Measurements from ENCODE around the gene FAM3A.
"Not testable (repeated sequence)": the region's sequence is repeated elsewhere in the genome, so short reads cannot be mapped to it uniquely, and the experiment has no call there.

Gene FAM3A, protein sequence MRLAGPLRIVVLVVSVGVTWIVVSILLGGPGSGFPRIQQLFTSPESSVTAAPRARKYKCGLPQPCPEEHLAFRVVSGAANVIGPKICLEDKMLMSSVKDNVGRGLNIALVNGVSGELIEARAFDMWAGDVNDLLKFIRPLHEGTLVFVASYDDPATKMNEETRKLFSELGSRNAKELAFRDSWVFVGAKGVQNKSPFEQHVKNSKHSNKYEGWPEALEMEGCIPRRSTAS

GRCh38 chrX:154515966-154516655 lies at the start of gene FAM3A:
TSS of gene FAM3A (minus strand) at chrX:154516232. CDS start at chrX:154515772, 460 bp downstream.
- DNase-seq (ENCODE audit: low read depth), result peak; percentile 84

- not testable (repeated sequence) for DNase-seq (ENCODE audit: low read depth)
Measured at GRCh38 chrX:154562295-154562694, 46.3 kb upstream of the FAM3A start.

GRCh38 chrX:154560326-154560725 lies 44.3 kb upstream of the FAM3A start:
- not testable (repeated sequence) for DNase-seq (ENCODE audit: low read depth)

DNA sequence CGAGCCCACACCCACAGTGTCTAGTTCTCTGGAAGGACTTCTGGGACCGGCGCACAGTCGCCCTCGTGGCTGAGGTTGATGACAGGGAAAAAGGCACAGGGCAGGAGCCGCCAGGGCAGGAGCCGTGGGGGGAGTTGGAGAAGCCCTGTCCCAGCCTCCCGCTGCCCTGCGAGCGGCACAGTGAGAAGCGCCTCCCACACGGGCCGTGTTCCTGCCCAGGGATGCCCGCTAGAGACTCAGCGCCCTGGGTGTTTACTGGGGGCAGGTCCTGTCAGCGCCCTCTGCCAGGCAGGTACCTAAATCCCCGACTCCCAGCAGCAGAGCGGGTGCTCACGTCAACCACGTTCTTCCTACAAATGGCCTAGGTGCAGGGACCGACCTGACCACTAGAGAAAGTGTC lies 42.9 kb upstream of the FAM3A start:
- DNase-seq (ENCODE audit: low read depth), result not testable (repeated sequence)

DNA sequence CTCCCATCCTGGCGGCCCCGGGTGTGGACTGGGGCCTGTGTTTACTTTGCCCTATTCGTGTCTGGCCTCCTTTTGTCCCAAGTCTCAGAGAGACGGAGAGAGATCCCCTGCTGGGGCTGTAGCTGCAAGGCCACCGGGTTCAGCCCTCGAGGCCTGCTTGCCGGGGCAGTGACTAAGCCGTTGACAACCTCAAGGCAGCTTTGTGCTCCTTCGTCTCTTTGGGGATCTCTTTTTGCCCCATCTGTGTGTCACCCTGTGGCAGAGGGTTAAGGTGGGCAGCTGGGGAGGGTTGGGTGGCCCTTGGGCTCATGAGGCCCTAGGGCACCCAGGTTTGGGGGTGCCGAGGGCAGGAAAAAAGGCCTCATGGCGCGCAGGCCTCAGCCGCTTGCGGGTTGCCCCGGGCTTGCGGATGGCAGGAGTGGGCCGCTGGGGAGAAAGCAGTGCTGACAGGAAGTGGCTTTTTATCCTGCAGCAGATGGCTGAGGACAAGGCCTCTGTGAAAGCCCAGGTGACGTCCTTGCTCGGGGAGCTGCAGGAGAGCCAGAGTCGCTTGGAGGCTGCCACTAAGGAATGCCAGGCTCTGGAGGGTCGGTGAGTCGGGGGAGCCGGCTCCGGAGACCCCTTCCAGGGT lies 42.1 kb upstream of the FAM3A start:
- not testable (repeated sequence) for DNase-seq (ENCODE audit: low read depth)

GRCh38 chrX:154552112-154552806 lies 36.2 kb upstream of the FAM3A start:
- DNase-seq (ENCODE audit: low read depth), result not testable (repeated sequence)

DNA sequence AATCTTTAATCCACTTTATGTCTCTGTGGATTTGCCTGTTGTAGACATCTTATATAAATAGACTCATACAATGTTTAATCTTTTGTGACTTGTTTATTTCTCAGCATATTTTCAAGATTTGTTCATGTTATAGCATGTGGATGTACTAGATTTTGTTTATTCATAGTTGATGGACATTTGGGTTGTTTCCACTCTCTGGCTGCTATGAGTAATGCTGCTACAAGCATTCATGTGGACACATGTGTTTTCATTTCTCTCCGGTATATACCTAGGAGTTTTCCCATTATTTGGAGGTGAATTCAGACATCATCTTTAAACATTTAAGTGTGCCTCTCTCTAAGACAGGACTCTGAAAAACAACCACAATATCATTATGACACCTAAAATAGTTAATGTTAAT lies 33.7 kb upstream of the FAM3A start:
- no peak for DNase-seq (ENCODE audit: low read depth)

DNA sequence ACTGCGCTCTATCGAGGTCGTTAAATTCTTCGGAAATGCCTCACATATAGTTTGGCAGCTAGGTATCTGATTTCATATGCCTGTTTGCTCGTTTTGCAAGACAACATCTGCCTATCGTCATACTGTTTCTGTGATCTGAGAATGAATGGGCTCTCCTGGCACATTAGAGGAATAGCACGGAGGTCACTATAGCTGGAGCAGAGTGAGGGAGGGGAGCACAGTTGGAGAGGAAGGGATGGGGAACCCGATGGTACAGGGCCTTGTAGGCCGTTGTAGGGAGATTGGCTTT lies 31.9 kb upstream of the FAM3A start:
- no peak for DNase-seq (ENCODE audit: low read depth)

- DNase-seq (ENCODE audit: low read depth), result peak; percentile 79
Measured at GRCh38 chrX:154547245-154548027, 31.4 kb upstream of the FAM3A start, which contains the start of gene IKBKG. TSS of gene IKBKG (plus strand) at chrX:154547620. CDS start at chrX:154552003, 4,383 bp downstream.

DNA sequence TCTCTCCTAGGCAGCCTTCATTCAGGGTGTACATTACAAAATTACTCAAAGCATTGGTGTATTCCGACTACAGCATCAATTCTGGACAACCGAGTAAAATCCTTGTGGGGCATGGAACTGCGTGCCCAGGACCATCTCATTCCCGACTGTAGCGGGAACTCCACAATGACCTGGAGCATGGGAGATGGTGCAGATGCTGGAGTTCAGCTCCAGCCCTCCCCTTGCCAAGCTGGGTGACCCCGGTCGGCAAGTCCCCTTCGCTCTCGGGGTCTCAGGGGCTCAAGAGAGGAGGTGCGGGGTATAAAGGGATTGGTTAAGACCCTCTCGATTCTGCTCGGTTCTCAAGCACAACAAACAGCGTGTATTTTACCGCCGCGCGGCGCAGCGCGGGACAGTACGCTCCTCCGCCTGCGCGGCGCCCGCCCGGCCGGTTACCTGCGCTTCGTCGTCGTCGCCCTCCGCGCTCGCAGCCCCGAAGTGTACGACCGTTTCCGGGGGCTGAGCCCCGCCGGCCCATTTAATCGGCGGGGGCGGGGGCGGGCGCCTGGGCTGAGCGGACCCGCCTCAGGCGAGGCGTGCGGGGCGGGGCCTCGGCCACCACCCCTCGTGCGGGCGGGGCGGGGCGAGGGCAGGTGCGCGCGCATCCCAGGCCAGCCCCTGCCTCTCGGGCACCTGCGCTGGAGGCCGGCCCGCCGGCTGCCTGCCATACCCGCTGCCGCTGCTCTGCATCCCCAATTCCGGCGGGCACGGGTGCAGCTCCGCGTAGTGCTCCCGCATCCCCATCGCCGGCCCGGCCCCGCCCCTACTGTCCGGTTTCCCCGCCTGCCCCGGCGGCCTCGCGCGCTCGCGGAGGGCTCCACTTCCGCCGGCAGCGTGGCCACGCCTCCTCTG lies 30.6 kb upstream of the FAM3A start, which contains the start of gene G6PD:
TSS of gene G6PD (minus strand) at position 493 of the 891 bp plus-strand sequence. CDS start 691 bp downstream, outside the sequence.
- peak; percentile 70 for DNase-seq (ENCODE audit: low read depth)

DNA sequence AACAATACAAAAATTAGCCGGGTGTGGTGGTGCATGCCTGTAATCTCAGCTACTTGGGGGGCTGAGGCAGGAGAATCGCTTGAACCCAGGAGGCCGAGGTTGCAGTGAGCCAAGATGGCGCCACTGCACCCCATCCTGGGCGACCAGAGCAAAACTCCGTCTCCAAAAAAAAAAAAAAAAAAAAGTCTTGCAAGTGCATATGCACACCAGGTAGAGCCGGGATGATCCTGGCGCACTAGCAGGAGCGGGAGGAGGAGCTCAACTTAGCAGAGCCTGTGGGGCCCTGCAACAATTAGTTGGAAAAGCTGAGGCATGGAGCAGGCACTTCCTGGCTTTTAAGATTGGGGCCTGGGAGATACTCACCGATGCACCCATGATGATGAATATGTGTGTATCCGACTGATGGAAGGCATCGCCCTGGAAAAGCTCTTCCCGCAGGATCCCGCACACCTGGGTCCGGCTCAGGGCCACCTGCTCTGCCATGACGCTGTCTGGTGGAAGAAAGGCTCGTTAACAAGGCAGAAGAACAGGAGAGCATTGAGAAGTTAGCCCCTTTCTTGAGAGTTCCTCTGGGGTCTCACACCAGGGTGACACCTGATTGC lies 29.7 kb upstream of the FAM3A start:
- DNase-seq (ENCODE audit: low read depth), result no peak

- no peak for DNase-seq (ENCODE audit: low read depth)
Measured at GRCh38 chrX:154542723-154543424, 26.8 kb upstream of the FAM3A start.

- DNase-seq (ENCODE audit: low read depth), result no peak
Measured at GRCh38 chrX:154541896-154542722, 26.1 kb upstream of the FAM3A start.

- no peak for DNase-seq (ENCODE audit: low read depth)
Measured at GRCh38 chrX:154541589-154541895, 25.5 kb upstream of the FAM3A start.

GRCh38 chrX:154540897-154541535 lies 25.0 kb upstream of the FAM3A start:
- DNase-seq (ENCODE audit: low read depth), result no peak

DNA sequence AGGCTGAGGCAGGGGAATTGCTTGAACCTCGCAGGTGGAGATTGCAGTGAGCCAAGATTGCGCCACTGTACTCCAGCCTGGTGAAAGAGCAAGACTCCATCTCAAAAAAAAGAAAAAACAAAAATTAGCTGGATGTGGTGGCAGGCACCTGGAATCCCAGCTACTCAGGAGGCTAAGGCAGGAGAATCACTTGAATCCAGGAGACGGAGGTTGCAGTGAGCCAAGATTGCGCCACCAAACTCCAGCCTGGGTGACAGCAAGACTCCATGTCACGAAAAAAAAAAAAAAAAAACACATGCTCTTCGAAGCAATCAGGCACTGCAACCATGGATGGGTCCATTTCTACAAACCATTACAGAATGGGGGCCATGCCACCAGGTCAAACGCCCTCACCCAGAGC lies 24.3 kb upstream of the FAM3A start:
- DNase-seq (ENCODE audit: low read depth), result not testable (repeated sequence)

DNA sequence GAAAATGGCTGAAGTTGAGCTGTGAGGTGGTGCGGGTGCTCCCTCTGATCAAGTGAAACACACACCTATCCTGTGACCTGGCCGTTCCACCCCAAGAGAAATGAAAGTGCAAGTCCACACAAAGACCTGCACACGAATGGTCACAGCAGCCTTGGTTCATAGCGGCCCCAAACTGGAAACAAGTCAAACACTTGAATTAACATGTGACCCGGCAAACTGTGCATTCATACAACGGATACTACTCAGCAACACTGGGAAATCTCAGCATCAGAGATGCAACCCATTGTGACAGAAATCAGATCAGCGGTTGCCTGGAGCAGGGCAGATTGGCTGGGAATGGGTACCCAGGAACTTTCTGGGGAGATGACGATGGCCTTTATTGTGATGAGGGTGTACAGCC lies 23.0 kb upstream of the FAM3A start:
- DNase-seq (ENCODE audit: low read depth), result no peak

GRCh38 chrX:154535892-154536291 lies 19.9 kb upstream of the FAM3A start:
- no peak for DNase-seq (ENCODE audit: low read depth)

All from T-helper 22 cell (primary cell).